Activated naive CD4-positive, alpha-beta T cell treated with anti-CD3 and anti-CD28 coated beads, Interleukin-2, amount 10 ng/mL, durations not matched to agents 7 days and 5 days (primary cell): ENCODE measurements around the gene EGR4.

Experiments used
- CTCF ChIA-PET: fragments of 350-600 bp; sonication (Branson Sonifier 250); formaldehyde crosslinking; loops from one replicate; lab custom pipeline; 2021; ENCODE audit warnings: antibody characterized with exemption; lab: Charles Lee
- DNase-seq: peaks from one replicate; pipeline ENCODE4 v3.0.0-alpha.2; 2020
- H3K27ac Mint-ChIP-seq: one replicate; pipeline ENCODE4 v1.8.0; 2021; ENCODE audit warnings: mild to moderate bottlenecking, moderate library complexity, mixed read lengths
- H3K27me3 Mint-ChIP-seq: one replicate; pipeline ENCODE4 v1.8.0; 2021; ENCODE audit warnings: mild to moderate bottlenecking, mixed read lengths
- H3K36me3 Mint-ChIP-seq: one replicate; pipeline ENCODE4 v1.8.0; 2021; ENCODE audit warnings: mixed read lengths
- H3K4me1 Mint-ChIP-seq: one replicate; pipeline ENCODE4 v1.8.0; 2021; ENCODE audit warnings: mixed read lengths
- H3K4me3 Mint-ChIP-seq: one replicate; pipeline ENCODE4 v1.8.0; 2021; ENCODE audit warnings: mild to moderate bottlenecking, moderate library complexity, mixed read lengths
- H3K9me3 Mint-ChIP-seq: one replicate; pipeline ENCODE4 v1.8.0; 2021; ENCODE audit warnings: mixed read lengths

EGR4 gene

DNA sequence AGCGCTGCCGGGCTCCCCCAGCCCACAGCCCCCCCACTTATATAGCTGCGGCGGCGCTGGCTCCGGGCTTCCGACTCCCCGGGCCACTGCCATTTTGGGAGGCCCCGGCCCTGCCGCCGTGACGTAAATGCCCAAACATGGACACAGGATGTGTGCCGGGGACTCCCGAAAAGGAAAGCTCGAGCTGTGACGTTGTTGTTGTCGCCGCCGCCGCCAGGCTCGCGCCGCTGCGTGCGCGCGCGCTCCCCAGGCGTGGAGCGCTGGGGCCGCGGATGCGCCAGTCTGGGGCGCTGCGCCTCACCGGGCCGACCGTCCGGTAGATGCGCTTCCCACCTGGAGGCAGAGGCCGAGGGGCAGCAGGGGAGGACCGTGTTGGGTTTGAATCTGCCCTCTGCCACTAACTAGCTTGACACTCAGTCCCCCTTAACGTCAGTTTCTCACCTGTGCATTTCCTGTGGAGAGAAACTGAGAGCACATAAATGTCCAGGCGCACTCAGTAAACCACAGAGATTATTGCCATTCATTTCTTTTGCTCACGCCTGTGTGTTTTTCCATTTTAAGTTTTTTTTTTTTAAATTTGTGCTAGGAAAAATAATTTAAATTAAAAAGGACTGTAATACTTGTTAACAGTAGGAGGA, at the start of gene EGR4:
TSS of gene EGR4 (minus strand) at position 15 of the 638 bp plus-strand sequence. CDS start 231 bp downstream, outside the sequence.
- Mint-ChIP-seq H3K4me3 (peak within 1 kb of the TSS; percentile 70), H3K9me3 (no peaks in the 10 kb centered on the region), H3K36me3 (no peaks in the 10 kb centered on the region), H3K27ac (peak within 1 kb of the TSS; percentile 24), H3K27me3 (peaks cover 86% of the 10 kb centered on the region), H3K4me1 (peaks cover 11% of the 10 kb centered on the region)
- DNase-seq: peak; percentile 96
- CTCF ChIA-PET: interaction anchor here (1.0 kb wide), 1 partner anchor 25 kb away, joined by 3 read pairs; no protein-coding TSS in a partner anchor

DNA sequence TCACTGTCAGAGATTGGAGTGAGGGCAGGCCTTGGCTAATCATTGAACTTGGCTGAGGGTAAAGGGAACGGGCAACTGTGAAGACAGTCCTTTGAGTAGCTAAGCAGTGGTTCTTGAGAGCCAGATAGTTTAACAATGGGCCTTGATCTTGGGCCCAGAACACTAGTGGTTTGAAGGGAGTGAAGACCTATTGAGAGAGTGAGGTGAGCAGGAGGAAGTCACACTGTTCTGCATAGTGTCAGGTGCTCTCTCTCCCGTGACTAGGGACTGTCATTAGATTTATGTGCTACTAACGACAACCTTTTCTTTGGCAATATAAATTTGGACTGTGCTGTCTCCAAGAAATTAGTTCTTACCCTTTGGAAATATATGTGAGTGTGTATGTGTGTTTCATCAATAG, 47.7 kb upstream of the EGR4 start:
- CTCF ChIA-PET: no interaction called here
- Mint-ChIP-seq H3K9me3 (no peaks in the 10 kb centered on the region), H3K36me3 (no peaks in the 10 kb centered on the region), H3K27ac (no peak overlapping the region), H3K4me3 (no peak overlapping the region), H3K27me3 (no peaks in the 10 kb centered on the region), H3K4me1 (peaks cover 2% of the 10 kb centered on the region)
- no peak for DNase-seq

DNA sequence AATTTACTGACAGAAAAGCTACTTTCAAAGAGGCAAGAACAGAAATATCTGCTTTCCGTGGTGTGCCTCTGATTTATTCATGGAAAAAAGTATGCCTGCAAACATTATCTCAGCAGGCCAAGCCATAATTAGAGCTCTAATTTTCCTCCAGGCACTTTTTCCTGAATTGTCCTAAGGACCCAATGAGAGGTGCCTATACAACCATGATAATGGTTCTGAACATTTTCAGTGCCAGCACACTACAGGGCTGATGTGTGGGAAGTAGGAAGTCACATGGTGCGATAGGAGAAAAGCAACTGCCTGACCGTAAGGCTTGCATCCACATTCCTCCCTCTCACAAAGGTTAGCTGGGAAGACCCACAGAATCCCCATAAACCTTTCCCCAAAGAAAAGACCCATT, 45.9 kb upstream of the EGR4 start:
- Mint-ChIP-seq H3K9me3 (no peaks in the 10 kb centered on the region), H3K27ac (no peak overlapping the region), H3K4me3 (no peak overlapping the region), H3K4me1 (peaks cover 2% of the 10 kb centered on the region), H3K36me3 (no peaks in the 10 kb centered on the region), H3K27me3 (peaks cover 12% of the 10 kb centered on the region)
- no peak for DNase-seq
- CTCF ChIA-PET: no interaction called here

DNA sequence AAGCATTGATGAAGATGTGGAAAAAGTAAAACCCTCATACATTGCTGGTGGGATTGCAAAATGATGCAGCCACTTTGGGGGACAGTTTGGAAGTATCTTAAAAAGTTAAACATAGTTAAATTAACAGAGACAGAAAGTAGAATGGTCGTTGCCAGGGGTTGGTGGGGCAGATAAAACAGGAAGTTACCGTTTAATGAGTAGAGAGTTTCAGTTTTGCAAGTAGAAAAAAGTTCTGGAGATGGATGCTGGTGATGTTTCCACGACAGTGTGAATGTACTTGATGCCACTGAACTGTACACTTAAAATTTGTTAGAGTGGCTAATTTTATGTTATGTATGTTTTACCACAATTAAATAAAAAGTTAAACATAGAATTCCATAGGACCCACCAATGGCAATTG, 44.5 kb upstream of the EGR4 start:
- no peaks in the 10 kb centered on the region for H3K9me3 Mint-ChIP-seq
- no peak for DNase-seq
- peaks cover 15% of the 10 kb centered on the region for H3K27me3 Mint-ChIP-seq
- H3K36me3 Mint-ChIP-seq: no peaks in the 10 kb centered on the region
- no peak overlapping the region for H3K4me3 Mint-ChIP-seq
- peaks cover 2% of the 10 kb centered on the region for H3K4me1 Mint-ChIP-seq
- CTCF ChIA-PET: no interaction called here
- H3K27ac Mint-ChIP-seq: no peak overlapping the region

DNA sequence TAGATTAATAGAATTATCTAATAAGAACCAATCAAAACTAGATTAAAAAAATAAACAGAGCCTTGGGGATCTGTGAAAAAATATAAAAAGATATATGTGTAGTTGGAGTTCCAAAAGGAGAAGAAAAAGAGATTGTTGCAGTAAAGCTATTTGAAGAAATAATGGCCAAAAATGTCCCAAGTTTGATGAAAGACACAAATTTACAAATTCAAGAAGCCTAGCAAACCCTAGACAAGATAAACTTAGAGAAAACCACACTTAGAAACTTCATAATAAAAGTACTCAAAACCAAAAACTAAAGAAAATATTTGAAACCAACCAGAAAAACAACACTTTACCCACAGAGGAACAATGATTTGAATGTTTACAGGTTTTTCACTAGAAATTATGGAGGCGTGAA, 41.3 kb upstream of the EGR4 start:
- no peak overlapping the region for H3K4me3 Mint-ChIP-seq
- no peaks in the 10 kb centered on the region for H3K9me3 Mint-ChIP-seq
- no peaks in the 10 kb centered on the region for H3K36me3 Mint-ChIP-seq
- H3K27ac Mint-ChIP-seq: no peak overlapping the region
- peaks cover 2% of the 10 kb centered on the region for H3K4me1 Mint-ChIP-seq
- H3K27me3 Mint-ChIP-seq: peaks cover 20% of the 10 kb centered on the region
- DNase-seq: no peak
- CTCF ChIA-PET: no interaction called here

DNA sequence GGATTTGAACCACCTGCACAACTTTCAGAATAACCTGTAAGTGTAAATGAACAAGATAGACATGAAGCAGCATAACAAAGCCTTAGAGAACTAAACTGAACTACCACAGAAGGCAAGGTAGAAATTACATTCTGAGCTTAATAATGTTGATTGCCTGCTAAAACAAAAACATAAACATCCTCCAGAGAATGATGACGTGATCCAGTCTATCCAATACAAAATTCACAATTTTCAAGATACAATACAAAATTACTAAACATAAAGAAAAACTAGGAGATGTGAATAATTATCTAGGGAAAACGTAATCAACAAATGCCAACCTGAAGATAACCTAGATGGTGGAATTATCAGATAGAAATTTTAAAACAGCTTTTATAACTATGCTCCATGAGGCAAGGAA, 40.7 kb upstream of the EGR4 start:
- Mint-ChIP-seq H3K9me3 (no peaks in the 10 kb centered on the region), H3K27me3 (peaks cover 20% of the 10 kb centered on the region), H3K36me3 (no peaks in the 10 kb centered on the region), H3K4me3 (no peak overlapping the region), H3K27ac (no peak overlapping the region), H3K4me1 (peaks cover 2% of the 10 kb centered on the region)
- DNase-seq: no peak
- CTCF ChIA-PET: no interaction called here

DNA sequence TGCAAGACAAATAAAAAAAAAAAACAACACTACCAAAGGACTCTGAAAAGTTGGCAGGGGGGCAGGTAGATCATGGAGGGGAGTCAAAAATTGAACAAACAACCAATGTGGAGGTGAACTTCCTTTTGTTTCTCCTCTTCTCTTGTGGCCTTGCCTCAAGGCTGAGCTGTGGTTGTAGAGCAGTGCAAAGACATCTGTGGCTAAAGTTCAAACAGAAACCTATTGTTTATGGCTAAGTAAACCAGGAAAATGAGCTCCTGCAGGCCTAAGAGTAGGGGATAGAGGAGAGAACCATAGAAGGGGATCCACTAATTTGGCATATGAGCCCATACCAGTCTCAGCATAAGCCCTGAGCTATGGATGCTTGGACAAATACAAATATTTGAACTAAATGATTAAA, 40.2 kb upstream of the EGR4 start:
- no peak overlapping the region for H3K4me3 Mint-ChIP-seq
- H3K36me3 Mint-ChIP-seq: no peaks in the 10 kb centered on the region
- no peaks in the 10 kb centered on the region for H3K9me3 Mint-ChIP-seq
- peaks cover 20% of the 10 kb centered on the region for H3K27me3 Mint-ChIP-seq
- H3K4me1 Mint-ChIP-seq: peaks cover 2% of the 10 kb centered on the region
- no peak overlapping the region for H3K27ac Mint-ChIP-seq
- no peak for DNase-seq
- CTCF ChIA-PET: no interaction called here

DNA sequence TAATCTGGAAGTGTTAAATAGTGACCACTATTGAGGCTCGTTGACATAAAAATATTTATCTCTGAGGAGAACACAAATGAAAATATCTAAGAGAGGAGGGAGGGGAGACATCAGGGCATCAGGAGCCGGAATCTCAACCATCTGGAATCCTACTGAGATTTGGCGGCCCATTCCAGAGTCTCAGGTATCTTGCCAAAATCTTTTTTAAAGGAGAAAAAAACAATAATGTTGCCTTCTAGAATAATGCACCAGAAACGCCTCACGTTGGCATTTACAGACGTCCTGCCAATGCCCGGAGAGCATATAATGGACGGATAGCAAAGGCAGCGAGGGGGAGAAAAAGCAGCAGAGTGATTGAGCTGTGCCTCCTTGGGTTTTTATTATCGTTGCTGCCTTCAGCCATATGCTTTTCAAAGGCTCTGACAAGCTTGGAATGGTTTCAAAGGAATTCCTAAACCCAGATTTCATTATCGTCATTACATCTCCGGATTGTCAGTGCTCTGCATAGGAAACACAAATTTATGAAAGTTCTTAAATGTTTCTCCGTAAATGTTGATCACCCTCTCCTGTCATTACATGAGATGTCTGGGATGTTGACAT, 30.9 kb upstream of the EGR4 start:
- no peak for DNase-seq
- H3K36me3 Mint-ChIP-seq: no peaks in the 10 kb centered on the region
- no peak overlapping the region for H3K27ac Mint-ChIP-seq
- no peak overlapping the region for H3K4me3 Mint-ChIP-seq
- H3K27me3 Mint-ChIP-seq: peaks cover 34% of the 10 kb centered on the region
- no peaks in the 10 kb centered on the region for H3K9me3 Mint-ChIP-seq
- no peaks in the 10 kb centered on the region for H3K4me1 Mint-ChIP-seq
- CTCF ChIA-PET: no interaction called here

DNA sequence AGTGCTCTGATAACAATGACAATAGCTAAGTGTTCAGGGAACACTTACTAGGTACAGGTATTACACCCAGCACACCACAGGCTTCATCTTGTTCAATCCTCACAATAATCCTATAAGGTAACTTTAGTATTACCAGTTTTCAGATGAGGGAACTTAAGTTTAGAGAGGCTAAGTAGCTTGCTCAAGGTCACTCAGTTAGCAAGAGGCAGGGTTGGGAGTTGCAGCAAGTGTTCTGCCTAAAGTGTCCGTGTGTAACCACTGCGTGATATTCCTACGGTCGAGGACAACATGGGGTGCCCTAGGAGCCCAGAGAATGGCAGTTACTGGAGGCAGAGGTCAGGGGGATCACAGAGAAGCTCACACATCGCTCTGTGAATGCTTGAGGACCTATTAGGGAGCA, 30.2 kb upstream of the EGR4 start:
- CTCF ChIA-PET: no interaction called here
- H3K27me3 Mint-ChIP-seq: peaks cover 40% of the 10 kb centered on the region
- no peak for DNase-seq
- no peak overlapping the region for H3K4me3 Mint-ChIP-seq
- H3K4me1 Mint-ChIP-seq: no peaks in the 10 kb centered on the region
- no peaks in the 10 kb centered on the region for H3K9me3 Mint-ChIP-seq
- no peaks in the 10 kb centered on the region for H3K36me3 Mint-ChIP-seq
- no peak overlapping the region for H3K27ac Mint-ChIP-seq

DNA sequence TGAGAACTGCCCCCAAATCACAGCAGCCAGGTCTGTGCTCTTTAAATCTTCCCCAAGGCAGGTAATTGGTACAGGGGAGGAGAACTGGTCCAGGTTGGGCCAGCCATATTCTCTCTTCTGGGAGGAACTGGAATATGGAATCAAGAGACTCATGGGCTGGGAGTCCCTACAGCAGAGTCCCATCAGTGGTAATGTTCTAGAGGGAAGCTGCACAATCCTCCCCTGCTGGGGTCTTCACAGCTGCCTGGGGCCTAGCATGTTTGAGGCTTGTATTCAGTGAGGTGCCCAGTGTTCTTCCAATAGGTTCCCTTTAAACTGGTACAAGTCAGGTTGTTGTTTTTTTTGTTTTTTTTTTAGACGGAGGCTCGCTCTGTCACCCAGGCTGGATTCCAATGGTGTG, 21.1 kb upstream of the EGR4 start:
- Mint-ChIP-seq H3K9me3 (no peaks in the 10 kb centered on the region), H3K4me3 (no peak overlapping the region), H3K4me1 (no peaks in the 10 kb centered on the region), H3K27me3 (peaks cover 23% of the 10 kb centered on the region), H3K36me3 (no peaks in the 10 kb centered on the region), H3K27ac (no peak overlapping the region)
- DNase-seq: no peak
- CTCF ChIA-PET: no interaction called here

DNA sequence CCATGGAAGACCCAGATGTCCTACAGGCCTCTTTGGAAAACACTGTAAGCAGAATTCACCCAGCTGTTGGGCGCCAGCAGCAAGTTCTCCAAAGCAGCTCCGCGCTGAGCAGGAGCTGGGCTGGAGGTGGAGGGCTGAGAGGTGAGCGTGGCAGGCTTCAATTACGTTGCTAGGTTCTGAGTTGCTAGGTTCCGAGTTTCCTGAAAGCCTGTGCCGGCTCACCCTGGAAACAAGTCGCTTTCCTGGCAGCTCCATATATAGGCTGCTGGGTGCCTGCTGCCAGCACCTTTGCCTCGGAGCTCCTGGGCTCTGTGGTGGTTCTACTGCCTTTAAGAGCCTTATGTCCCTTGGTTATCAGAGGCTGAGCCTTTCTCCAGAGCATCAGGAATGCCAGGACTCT, 14.4 kb upstream of the EGR4 start:
- no peaks in the 10 kb centered on the region for H3K36me3 Mint-ChIP-seq
- H3K27ac Mint-ChIP-seq: no peak overlapping the region
- no peaks in the 10 kb centered on the region for H3K9me3 Mint-ChIP-seq
- CTCF ChIA-PET: no interaction called here
- peaks cover 23% of the 10 kb centered on the region for H3K27me3 Mint-ChIP-seq
- H3K4me3 Mint-ChIP-seq: no peak overlapping the region
- no peak for DNase-seq
- no peaks in the 10 kb centered on the region for H3K4me1 Mint-ChIP-seq

DNA sequence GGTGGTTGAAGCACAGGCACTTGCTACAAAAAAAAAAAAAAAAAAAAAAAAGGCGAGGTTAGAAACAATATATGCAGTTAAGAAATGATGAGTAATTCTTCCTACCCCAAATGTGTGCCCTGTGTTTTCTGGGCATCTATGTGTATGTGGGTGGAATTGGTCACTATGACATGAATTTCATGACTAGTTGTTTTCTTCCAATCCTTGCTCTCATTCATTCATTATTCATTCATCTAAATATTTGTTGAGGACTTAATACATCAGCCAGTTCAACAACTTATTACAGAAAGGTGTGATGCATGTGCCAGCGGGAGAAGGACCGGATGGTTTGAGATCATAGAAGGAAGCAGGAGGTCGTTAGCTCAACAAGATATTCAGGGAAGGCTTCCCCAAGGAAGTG, 8.3 kb upstream of the EGR4 start:
- Mint-ChIP-seq H3K4me3 (no peak overlapping the region), H3K27ac (no peak overlapping the region), H3K27me3 (peaks cover 47% of the 10 kb centered on the region), H3K4me1 (no peaks in the 10 kb centered on the region), H3K36me3 (no peaks in the 10 kb centered on the region), H3K9me3 (no peaks in the 10 kb centered on the region)
- CTCF ChIA-PET: no interaction called here
- no peak for DNase-seq

DNA sequence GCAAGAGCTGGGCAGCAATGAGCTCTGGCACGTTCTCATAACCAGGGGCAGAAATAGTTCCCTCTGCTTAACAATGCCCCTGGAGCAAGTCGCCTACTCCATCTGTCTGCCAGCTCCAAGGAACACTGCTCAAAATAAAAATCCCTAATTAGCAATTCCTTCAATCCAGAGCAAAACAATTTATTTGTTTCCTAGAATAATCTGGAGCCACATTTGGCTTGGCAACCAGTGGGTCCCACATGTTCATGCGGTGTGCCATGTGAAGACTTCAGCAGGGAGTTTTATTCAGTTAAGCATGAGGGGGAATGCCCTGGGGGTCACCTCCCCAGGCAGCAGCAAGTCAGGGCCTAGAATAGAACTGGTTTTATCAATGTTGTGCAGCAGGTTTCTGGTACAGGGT, 7.6 kb upstream of the EGR4 start:
- no peak for DNase-seq
- peaks cover 50% of the 10 kb centered on the region for H3K27me3 Mint-ChIP-seq
- no peaks in the 10 kb centered on the region for H3K36me3 Mint-ChIP-seq
- H3K9me3 Mint-ChIP-seq: no peaks in the 10 kb centered on the region
- H3K4me3 Mint-ChIP-seq: no peak overlapping the region
- no peak overlapping the region for H3K27ac Mint-ChIP-seq
- CTCF ChIA-PET: no interaction called here
- no peaks in the 10 kb centered on the region for H3K4me1 Mint-ChIP-seq

DNA sequence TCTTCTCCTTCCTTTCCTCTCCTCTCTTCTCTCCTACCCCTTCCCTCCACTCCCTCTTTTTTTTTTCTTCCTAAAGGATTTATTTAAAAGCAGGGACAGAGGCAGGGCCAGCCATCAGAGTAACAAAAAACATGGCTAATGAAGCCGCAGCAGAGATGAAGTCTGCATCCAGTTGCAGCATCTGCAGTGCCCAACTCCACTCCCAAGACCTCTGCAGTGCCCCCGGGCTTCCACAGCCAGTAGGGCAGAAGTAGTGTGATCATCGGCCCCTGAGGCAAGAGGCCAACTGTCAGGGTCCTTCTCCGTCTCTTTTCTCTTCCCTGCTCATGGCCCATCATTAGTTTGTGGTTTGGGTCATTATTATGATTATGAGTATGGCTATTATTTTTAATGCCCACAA, 4.2 kb upstream of the EGR4 start:
- Mint-ChIP-seq H3K4me3 (no peak overlapping the region), H3K9me3 (no peaks in the 10 kb centered on the region), H3K27ac (no peak overlapping the region), H3K27me3 (peaks cover 71% of the 10 kb centered on the region), H3K36me3 (no peaks in the 10 kb centered on the region), H3K4me1 (peaks cover 3% of the 10 kb centered on the region)
- CTCF ChIA-PET: no interaction called here
- no peak for DNase-seq

DNA sequence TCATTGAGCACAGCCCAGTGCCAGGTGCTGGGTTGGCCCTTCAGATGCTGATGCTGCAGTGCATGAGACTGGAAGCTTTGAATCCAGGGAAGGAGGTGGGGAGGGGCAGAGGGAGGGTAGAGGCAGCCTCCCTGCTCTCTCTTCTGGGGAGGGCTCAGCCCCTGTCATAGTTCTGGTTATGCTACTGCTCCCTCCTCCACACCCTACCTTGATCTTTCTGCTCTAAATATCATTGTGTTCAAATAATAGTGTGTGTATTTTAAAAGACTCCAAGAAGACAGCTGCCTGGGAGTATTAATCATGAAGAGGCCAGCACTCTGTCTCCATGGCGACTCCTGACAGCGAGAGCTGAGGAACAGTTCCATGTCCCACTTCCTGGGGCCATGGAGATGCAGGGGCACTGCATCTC, 3.8 kb upstream of the EGR4 start:
- peaks cover 71% of the 10 kb centered on the region for H3K27me3 Mint-ChIP-seq
- no peaks in the 10 kb centered on the region for H3K9me3 Mint-ChIP-seq
- no peak overlapping the region for H3K4me3 Mint-ChIP-seq
- DNase-seq: no peak
- H3K27ac Mint-ChIP-seq: no peak overlapping the region
- H3K36me3 Mint-ChIP-seq: no peaks in the 10 kb centered on the region
- CTCF ChIA-PET: no interaction called here
- peaks cover 3% of the 10 kb centered on the region for H3K4me1 Mint-ChIP-seq
